ENCODE measurements around the gene TMEM267. TPM values are rescaled to one million over a fixed set of nuclear protein-coding genes. Genes with fewer than 3 reads are reported as not detected.
"Not testable (repeated sequence)": the region's sequence is repeated elsewhere in the genome, so short reads cannot be mapped to it uniquely, and the experiment has no call there.

The TMEM267 gene
- total RNA-seq, 2 experiments from 2014 or later: 13.9 to 17.8 TPM

GRCh38 chr5:43427306-43427705, 56.4 kb downstream of the TMEM267 start:
- Histone ChIP-seq H3K9me3 (ENCODE audit: low read length) (no peaks in the 10 kb centered on the region), H3K79me2 (ENCODE audit: insufficient read depth, low read depth, low read length) (no peaks in the 10 kb centered on the region), H3K36me3 (ENCODE audit: insufficient read depth, low read length) (no peaks in the 10 kb centered on the region), H3K4me2 (ENCODE audit: low read length) (no peak overlapping the region), H3K27ac (ENCODE audit: low read depth, low read length, poor library complexity, severe bottlenecking) (no peak overlapping the region), H3K9me2 (ENCODE audit: insufficient read depth, low read length) (no peaks in the 10 kb centered on the region), H3K4me3 (ENCODE audit: low read depth, low read length, poor library complexity, severe bottlenecking) (no peak overlapping the region), H3K4me1 (ENCODE audit: insufficient read depth, low read length, poor library complexity, severe bottlenecking) (no peaks in the 10 kb centered on the region), H4K20me1 (ENCODE audit: insufficient read depth, low read length) (no peaks in the 10 kb centered on the region), H2AFZ (ENCODE audit: low read length) (no peak overlapping the region)
- ChIA-PET CTCF (ENCODE audit: unreplicated experiment) (no interaction called here), POLR2A (no interaction called here)
- DNase-seq (ENCODE audit: low spot score): no peak
- no TSS peak for BruUV-seq (replicated peaks)
- intact Hi-C loops (cut with micrococcal nuclease; ENCODE audit: unreplicated experiment): no loop called here
- no peak for TF ChIP-seq EZH2phosphoT487 (IDR thresholded peaks at IDR 0.05; ENCODE audit: borderline replicate concordance, low read depth, low read length)
- TF ChIP-seq CTCF (conservative IDR thresholded peaks at IDR 0.05; ENCODE audit: low read length): no peak

GRCh38 chr5:43425983-43426382, 57.7 kb downstream of the TMEM267 start:
- Histone ChIP-seq H3K4me2 (ENCODE audit: low read length) (no peak overlapping the region), H3K36me3 (ENCODE audit: insufficient read depth, low read length) (no peaks in the 10 kb centered on the region), H3K9me3 (ENCODE audit: low read length) (no peaks in the 10 kb centered on the region), H4K20me1 (ENCODE audit: insufficient read depth, low read length) (no peaks in the 10 kb centered on the region), H3K4me1 (ENCODE audit: insufficient read depth, low read length, poor library complexity, severe bottlenecking) (no peaks in the 10 kb centered on the region), H3K79me2 (ENCODE audit: insufficient read depth, low read depth, low read length) (no peaks in the 10 kb centered on the region), H3K27ac (ENCODE audit: low read depth, low read length, poor library complexity, severe bottlenecking) (no peak overlapping the region), H3K9me2 (ENCODE audit: insufficient read depth, low read length) (no peaks in the 10 kb centered on the region), H2AFZ (ENCODE audit: low read length) (no peak overlapping the region), H3K4me3 (ENCODE audit: low read depth, low read length, poor library complexity, severe bottlenecking) (no peak overlapping the region)
- TF ChIP-seq CTCF (conservative IDR thresholded peaks at IDR 0.05; ENCODE audit: low read length) (no peak), EZH2phosphoT487 (IDR thresholded peaks at IDR 0.05; ENCODE audit: borderline replicate concordance, low read depth, low read length) (no peak)
- intact Hi-C loops (cut with micrococcal nuclease; ENCODE audit: unreplicated experiment): no loop called here
- DNase-seq (ENCODE audit: low spot score): no peak
- no TSS peak for BruUV-seq (replicated peaks)
- POLR2A ChIA-PET: interaction anchor here (0.6 kb wide), 1 partner anchor 27 kb away, joined by 4 read pairs; no protein-coding TSS in a partner anchor
- CTCF ChIA-PET (ENCODE audit: unreplicated experiment): no interaction called here

GRCh38 chr5:43423086-43423485, 60.6 kb downstream of the TMEM267 start:
- H3K4me1 ChIP-seq (ENCODE audit: insufficient read depth, low read length, poor library complexity, severe bottlenecking); H3K79me2 ChIP-seq (ENCODE audit: insufficient read depth, low read depth, low read length); BruUV-seq (replicated peaks); H2AFZ ChIP-seq (ENCODE audit: low read length); H3K9me2 ChIP-seq (ENCODE audit: insufficient read depth, low read length); H3K4me2 ChIP-seq (ENCODE audit: low read length); H4K20me1 ChIP-seq (ENCODE audit: insufficient read depth, low read length); H3K27ac ChIP-seq (ENCODE audit: low read depth, low read length, poor library complexity, severe bottlenecking); DNase-seq (ENCODE audit: low spot score); CTCF ChIA-PET (ENCODE audit: unreplicated experiment); H3K4me3 ChIP-seq (ENCODE audit: low read depth, low read length, poor library complexity, severe bottlenecking); intact Hi-C loops (cut with micrococcal nuclease; ENCODE audit: unreplicated experiment); POLR2A ChIA-PET; H3K9me3 ChIP-seq (ENCODE audit: low read length); H3K36me3 ChIP-seq (ENCODE audit: insufficient read depth, low read length): not testable (repeated sequence)
